Neutrophil (primary cell): ENCODE data around the gene CARD18.
A peak's percentile ranks its signal among the peaks of the same experiment; 100 is the strongest.

Experiments
- H3K27ac ChIP-seq: fragments of 200-600 bp; sonication (generic); 2 replicates; pipeline ENCODE4 v1.5.1; 2016; ENCODE audit warnings: mild to moderate bottlenecking, moderate library complexity
- H3K27me3 ChIP-seq: fragments of 200-600 bp; sonication (generic); 2 replicates; pipeline ENCODE4 v1.6.0; 2016; ENCODE audit warnings: mild to moderate bottlenecking
- H3K36me3 ChIP-seq: fragments of 200-600 bp; sonication (generic); 2 replicates; pipeline ENCODE4 v1.5.1; 2017
- H3K4me1 ChIP-seq, 2 experiments: fragments of 200-600 bp in 1 of 2; sonication (generic) in 1 of 2; 1 replicate in 1 of 2; 2 replicates in 1 of 2; pipeline versions ENCODE4 v1.5.1 to v1.6.1; 2013 to 2016; ENCODE audit warnings: low read depth in 1 of 2, low read length in 1 of 2, mild to moderate bottlenecking in 1 of 2, moderate library complexity in 1 of 2; ENCODE audit not compliant: control insufficient read depth in 1 of 2, insufficient read depth in 1 of 2
- H3K4me3 ChIP-seq, 2 experiments: fragments of 200-600 bp in 1 of 2; sonication (generic) in 1 of 2; 1 replicate in 1 of 2; 2 replicates in 1 of 2; pipeline ENCODE4 v1.5.1; 2013 to 2016; ENCODE audit warnings: low read depth in 1 of 2, low read length in 1 of 2, mild to moderate bottlenecking in 1 of 2, moderate library complexity in 1 of 2
- H3K9me3 ChIP-seq: fragments of 200-600 bp; sonication (generic); 2 replicates; pipeline ENCODE4 v1.5.1; 2016
- CTCF ChIP-seq: fragments of 200-600 bp; sonication (generic); IDR thresholded peaks from 2 replicates; pipeline ENCODE4 v1.5.1; 2016; ENCODE audit warnings: antibody characterized with exemption

The CARD18 gene

GRCh38 chr11:105179542-105180278 lies 40.1 kb upstream of the CARD18 start:
- Histone ChIP-seq H3K36me3 (no peaks in the 10 kb centered on the region), H3K9me3 (no peaks in the 10 kb centered on the region), H3K4me3 (no peak overlapping the region), H3K27ac (peak overlapping the region; percentile 38), H3K27me3 (no peaks in the 10 kb centered on the region), H3K4me1 (peaks cover 37 to 46% of the 10 kb centered on the region in 2 experiments)
- no peak for TF ChIP-seq CTCF

DNA sequence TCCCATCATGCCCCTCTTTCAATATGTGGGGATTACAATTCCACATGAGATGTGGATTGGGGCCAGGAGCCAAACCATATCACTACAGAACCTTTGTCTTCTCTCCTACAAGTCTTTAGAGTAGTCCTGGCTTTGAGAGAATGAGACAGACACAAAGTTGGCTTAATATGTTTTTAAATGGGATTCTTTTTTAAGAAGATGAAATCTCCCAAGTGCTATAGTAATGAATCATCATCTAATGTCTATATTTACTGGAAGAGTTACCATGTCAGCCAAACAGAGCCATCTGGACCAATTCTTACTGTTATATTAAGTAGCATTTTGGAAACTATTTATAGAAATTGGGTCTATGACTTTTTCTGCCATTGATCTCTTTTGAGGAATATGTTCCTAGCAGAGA lies 38.1 kb upstream of the CARD18 start:
- no peak for TF ChIP-seq CTCF
- peaks cover 19 to 25% of the 10 kb centered on the region in 2 experiments for H3K4me1 ChIP-seq
- no peak overlapping the region for H3K27ac ChIP-seq
- H3K9me3 ChIP-seq = no peaks in the 10 kb centered on the region
- no peak overlapping the region for H3K4me3 ChIP-seq
- H3K36me3 ChIP-seq = no peaks in the 10 kb centered on the region
- no peaks in the 10 kb centered on the region for H3K27me3 ChIP-seq

DNA sequence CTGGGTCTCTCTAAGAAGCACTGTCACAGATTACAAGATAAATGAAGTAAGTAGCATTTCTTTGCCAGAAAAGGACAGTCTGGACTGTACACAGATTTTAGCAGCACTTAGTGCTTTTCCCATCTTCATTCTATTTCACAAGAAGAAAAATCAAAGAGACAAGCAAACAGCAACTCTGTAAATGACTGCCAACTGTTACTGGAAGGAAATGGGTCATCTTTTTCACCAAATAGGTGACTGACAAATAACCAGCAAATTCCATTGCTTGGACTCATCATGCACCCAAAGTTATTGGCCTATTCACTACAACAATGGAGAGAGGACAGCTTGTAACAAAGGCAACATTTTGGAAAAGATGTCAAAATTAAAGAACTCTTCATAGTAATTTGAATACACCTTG lies 28.9 kb upstream of the CARD18 start:
- H3K4me1 ChIP-seq = no peaks in the 10 kb centered on the region
- no peaks in the 10 kb centered on the region for H3K27me3 ChIP-seq
- TF ChIP-seq CTCF = no peak
- H3K36me3 ChIP-seq = no peaks in the 10 kb centered on the region
- no peaks in the 10 kb centered on the region for H3K9me3 ChIP-seq
- no peak overlapping the region for H3K27ac ChIP-seq
- no peak overlapping the region for H3K4me3 ChIP-seq

DNA sequence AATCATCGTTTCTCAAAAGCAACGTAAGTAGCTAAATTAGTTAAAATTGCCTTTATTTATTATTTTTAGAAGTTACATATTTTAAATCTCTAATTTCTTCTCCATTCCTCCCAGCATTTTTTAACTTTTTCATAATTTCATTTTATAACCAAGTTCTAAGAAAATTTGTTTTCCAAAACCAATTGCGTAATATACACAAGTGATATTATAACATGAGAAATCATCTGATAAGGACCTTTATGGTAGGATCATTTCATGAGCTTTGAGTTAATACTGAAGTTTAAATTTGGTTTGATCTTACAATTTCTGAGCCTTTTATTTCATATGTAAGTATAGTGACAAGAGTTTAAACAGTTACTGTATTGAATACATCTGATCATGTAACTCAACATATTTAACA lies 27.7 kb upstream of the CARD18 start:
- Histone ChIP-seq H3K27me3 (no peaks in the 10 kb centered on the region), H3K36me3 (no peaks in the 10 kb centered on the region), H3K9me3 (no peaks in the 10 kb centered on the region), H3K27ac (no peak overlapping the region), H3K4me3 (no peak overlapping the region), H3K4me1 (no peaks in the 10 kb centered on the region)
- TF ChIP-seq CTCF = no peak

- Histone ChIP-seq H3K27me3 (no peaks in the 10 kb centered on the region), H3K27ac (no peak overlapping the region), H3K4me3 (no peak overlapping the region), H3K9me3 (no peaks in the 10 kb centered on the region), H3K36me3 (no peaks in the 10 kb centered on the region), H3K4me1 (peaks cover 0 to 4% of the 10 kb centered on the region in 2 experiments)
- no peak for TF ChIP-seq CTCF
Measured at GRCh38 chr11:105164208-105164607, 24.6 kb upstream of the CARD18 start.
